Cardiac fibroblast (primary cell): Measurements from ENCODE around the gene SUPT3H.

Experiments
- DNase-seq, 2 donors: peaks; one replicate each; pipeline versions ENCODE4 v3.0.0 to v3.0.0-alpha.2; 2010; ENCODE audit warnings: low read depth in 2 of 2
- H3K4me3 ChIP-seq, 2 donors: replicated peaks in 1 of 2; 1 replicate in 1 of 2; 2 replicates in 1 of 2; pipeline ENCODE4 v1.5.1; 2011; ENCODE audit warnings: low read depth in 2 of 2, low read length in 2 of 2, mild to moderate bottlenecking in 2 of 2, moderate library complexity in 1 of 2
- TF ChIP-seq, protein P1 (sequence below): IDR thresholded peaks from one replicate; pipeline ENCODE4 v1.5.1; 2011; ENCODE audit warnings: low read depth, mild to moderate bottlenecking, low read length, inconsistent platforms

Gene SUPT3H

DNA sequence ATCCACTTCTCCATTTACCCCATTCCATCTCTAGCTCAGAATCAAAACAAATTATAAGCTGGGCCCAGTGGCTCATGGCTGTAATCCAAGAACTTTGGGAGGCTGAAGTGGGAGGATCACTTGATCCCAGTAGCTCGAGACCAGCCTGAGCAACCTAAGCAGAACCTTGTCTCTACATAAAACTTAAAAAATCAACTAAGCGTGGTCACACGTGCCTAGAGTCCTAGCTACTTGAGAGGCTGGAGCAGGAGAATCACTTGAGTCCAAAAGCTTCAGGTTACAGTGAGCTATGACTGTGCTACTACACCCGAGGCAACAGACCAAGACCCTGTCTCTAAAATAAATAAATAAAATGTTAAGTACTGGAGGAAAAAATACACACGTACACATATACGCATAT, 124.3 kb downstream of the SUPT3H start:
- TF ChIP-seq, protein P1, sequence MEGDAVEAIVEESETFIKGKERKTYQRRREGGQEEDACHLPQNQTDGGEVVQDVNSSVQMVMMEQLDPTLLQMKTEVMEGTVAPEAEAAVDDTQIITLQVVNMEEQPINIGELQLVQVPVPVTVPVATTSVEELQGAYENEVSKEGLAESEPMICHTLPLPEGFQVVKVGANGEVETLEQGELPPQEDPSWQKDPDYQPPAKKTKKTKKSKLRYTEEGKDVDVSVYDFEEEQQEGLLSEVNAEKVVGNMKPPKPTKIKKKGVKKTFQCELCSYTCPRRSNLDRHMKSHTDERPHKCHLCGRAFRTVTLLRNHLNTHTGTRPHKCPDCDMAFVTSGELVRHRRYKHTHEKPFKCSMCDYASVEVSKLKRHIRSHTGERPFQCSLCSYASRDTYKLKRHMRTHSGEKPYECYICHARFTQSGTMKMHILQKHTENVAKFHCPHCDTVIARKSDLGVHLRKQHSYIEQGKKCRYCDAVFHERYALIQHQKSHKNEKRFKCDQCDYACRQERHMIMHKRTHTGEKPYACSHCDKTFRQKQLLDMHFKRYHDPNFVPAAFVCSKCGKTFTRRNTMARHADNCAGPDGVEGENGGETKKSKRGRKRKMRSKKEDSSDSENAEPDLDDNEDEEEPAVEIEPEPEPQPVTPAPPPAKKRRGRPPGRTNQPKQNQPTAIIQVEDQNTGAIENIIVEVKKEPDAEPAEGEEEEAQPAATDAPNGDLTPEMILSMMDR = no peak
- no peak for DNase-seq
- H3K4me3 ChIP-seq = no peak overlapping the region

GRCh38 chr6:45231660-45232059, 146.1 kb downstream of the SUPT3H start:
- no peak for DNase-seq
- no peak overlapping the region for H3K4me3 ChIP-seq
- TF ChIP-seq, protein P1 = no peak

GRCh38 chr6:45229416-45229815, 148.3 kb downstream of the SUPT3H start:
- DNase-seq = no peak
- H3K4me3 ChIP-seq = no peak overlapping the region
- TF ChIP-seq, protein P1 = no peak

GRCh38 chr6:45226081-45226480, 151.7 kb downstream of the SUPT3H start:
- no peak overlapping the region for H3K4me3 ChIP-seq
- no peak for DNase-seq
- TF ChIP-seq, protein P1 = peak; percentile 19

DNA sequence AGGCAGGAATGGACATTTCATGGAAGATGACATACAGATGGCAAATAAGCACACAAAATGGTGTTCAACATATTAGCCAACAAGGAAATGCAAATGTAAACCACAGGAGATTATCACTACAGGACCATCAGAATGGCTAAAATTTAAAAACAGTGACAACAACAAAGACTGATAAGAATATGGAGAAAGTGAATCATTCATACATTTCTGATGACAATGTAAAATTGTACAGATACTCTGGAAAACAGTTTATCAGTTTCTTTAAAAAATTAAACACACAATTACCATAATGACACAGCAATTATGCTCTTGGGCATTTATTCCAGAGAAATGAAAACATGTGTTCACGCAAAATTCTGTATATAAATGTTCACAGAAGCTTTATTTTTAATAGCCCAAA, 155.4 kb downstream of the SUPT3H start:
- H3K4me3 ChIP-seq = no peak overlapping the region
- TF ChIP-seq, protein P1 = no peak
- peak; percentile 1 to 23 for DNase-seq

DNA sequence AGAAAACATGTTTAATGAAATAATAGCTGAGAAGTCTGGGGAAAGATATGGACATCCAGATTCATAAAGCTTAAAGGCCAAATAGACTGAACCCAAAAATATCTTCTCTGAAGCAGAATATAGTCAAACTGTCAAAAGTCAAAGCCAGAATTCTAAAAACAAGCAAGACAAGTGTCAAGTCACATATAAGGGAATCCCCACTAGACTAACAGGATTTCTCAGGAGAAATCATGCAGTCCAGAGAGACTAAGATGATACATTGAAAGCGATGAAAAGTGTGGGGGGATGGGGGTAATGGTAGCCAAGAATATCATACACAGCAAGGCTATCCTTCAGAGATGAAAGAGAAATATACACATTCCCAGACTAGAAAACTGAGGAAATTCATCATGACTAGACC, 162.0 kb downstream of the SUPT3H start:
- DNase-seq = no peak
- TF ChIP-seq, protein P1 = no peak

GRCh38 chr6:45212976-45213375, 164.8 kb downstream of the SUPT3H start:
- H3K4me3 ChIP-seq = no peak overlapping the region
- DNase-seq = peak in 1 of 2 donors; percentile 16
- TF ChIP-seq, protein P1 = no peak

More for the DNA sequence above, 162.0 kb downstream of the SUPT3H start:
- no peak overlapping the region for H3K4me3 ChIP-seq
